ENCODE measurements around the gene CCL24. TPM values are rescaled to one million over a fixed set of nuclear protein-coding genes. Genes with fewer than 3 reads are reported as not detected.

CCL24 gene
- total RNA-seq, 1 donor from 2014 or later, result not detected

DNA sequence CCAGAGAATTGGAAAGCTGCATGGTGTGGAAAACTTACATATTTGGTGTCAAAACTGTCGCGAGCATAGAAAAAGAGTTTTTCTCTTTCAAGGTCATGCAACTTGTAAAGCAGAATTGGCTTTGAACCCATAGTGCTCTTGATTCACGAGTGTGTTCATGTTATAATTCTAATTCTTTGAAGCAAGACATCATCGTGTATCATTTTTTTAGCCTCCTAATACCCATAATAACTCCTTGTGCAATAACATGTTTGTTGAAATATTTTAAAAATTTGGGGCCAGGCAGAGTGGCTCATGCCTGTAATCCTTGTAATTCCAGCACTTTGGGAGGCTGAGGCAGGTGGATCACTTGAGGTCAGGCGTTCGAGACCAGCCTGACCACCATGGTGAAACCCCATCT is 4.2 kb downstream of the CCL24 start:
- Histone ChIP-seq H3K9me3 (replicated peaks) (peaks cover 33% of the 10 kb centered on the region), H3K27ac (replicated peaks) (no peak overlapping the region), H3K27me3 (ENCODE audit: low read depth) (no peaks in the 10 kb centered on the region), H3K4me3 (no peak overlapping the region), H3K36me3 (no peaks in the 10 kb centered on the region), H3K4me1 (no peaks in the 10 kb centered on the region)
- intact Hi-C loops (cut with micrococcal nuclease), result no loop called here
- TF ChIP-seq, protein P1, sequence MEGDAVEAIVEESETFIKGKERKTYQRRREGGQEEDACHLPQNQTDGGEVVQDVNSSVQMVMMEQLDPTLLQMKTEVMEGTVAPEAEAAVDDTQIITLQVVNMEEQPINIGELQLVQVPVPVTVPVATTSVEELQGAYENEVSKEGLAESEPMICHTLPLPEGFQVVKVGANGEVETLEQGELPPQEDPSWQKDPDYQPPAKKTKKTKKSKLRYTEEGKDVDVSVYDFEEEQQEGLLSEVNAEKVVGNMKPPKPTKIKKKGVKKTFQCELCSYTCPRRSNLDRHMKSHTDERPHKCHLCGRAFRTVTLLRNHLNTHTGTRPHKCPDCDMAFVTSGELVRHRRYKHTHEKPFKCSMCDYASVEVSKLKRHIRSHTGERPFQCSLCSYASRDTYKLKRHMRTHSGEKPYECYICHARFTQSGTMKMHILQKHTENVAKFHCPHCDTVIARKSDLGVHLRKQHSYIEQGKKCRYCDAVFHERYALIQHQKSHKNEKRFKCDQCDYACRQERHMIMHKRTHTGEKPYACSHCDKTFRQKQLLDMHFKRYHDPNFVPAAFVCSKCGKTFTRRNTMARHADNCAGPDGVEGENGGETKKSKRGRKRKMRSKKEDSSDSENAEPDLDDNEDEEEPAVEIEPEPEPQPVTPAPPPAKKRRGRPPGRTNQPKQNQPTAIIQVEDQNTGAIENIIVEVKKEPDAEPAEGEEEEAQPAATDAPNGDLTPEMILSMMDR (IDR thresholded peaks at IDR 0.05; ENCODE audit: borderline replicate concordance), result no peak
- no peak for DNase-seq

DNA sequence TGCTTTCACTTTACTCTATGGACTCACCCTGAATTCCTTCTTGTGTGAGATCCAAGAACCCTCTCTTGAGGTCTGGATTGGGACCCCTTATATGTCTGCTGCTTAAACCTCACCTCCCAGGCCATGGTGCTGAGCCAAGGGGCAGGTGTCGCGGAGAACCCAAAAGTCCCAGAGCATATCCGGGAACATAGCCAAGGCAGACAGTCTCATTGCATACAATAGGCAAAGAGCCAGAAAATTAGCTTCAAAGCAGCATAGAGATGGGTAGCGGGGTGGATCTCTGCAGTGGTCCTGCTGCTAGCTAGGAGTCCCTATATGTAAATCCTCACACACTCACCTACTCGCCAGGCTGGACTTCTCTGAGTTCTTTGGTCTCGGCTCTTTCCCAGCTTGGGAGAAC is 5.5 kb downstream of the CCL24 start:
- H3K9me3 ChIP-seq (replicated peaks), result peaks cover 33% of the 10 kb centered on the region
- H3K4me1 ChIP-seq, result no peaks in the 10 kb centered on the region
- no peak overlapping the region for H3K4me3 ChIP-seq
- no peak for DNase-seq
- intact Hi-C loops (cut with micrococcal nuclease), result no loop called here
- H3K36me3 ChIP-seq, result no peaks in the 10 kb centered on the region
- H3K27me3 ChIP-seq (ENCODE audit: low read depth), result no peaks in the 10 kb centered on the region
- H3K27ac ChIP-seq (replicated peaks), result no peak overlapping the region
- TF ChIP-seq, protein P1 (IDR thresholded peaks at IDR 0.05; ENCODE audit: borderline replicate concordance), result no peak

DNA sequence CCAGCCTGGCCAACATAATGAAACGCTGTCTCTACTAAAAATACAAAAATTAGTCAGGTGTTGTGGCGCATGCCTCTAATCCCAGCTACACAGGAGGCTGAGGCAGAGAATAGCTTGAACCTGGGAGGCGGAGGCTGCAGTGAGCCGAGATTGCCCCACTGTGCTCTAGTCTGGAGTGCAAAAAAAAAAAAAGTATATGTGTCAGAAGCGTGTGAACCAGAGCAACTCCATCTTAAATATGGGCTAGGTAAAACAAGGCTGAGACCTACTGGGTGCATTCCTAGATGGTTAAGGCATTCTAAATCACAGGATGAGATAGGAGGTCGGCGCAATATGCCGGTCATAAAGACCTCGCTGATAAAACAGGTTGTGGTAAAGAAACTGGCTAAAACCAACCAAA is 6.2 kb downstream of the CCL24 start:
- TF ChIP-seq, protein P1 (IDR thresholded peaks at IDR 0.05; ENCODE audit: borderline replicate concordance), result no peak
- H3K9me3 ChIP-seq (replicated peaks), result peaks cover 33% of the 10 kb centered on the region
- H3K4me3 ChIP-seq, result no peak overlapping the region
- intact Hi-C loops (cut with micrococcal nuclease), result no loop called here
- H3K36me3 ChIP-seq, result no peaks in the 10 kb centered on the region
- no peaks in the 10 kb centered on the region for H3K4me1 ChIP-seq
- H3K27ac ChIP-seq (replicated peaks), result no peak overlapping the region
- DNase-seq, result no peak
- no peaks in the 10 kb centered on the region for H3K27me3 ChIP-seq (ENCODE audit: low read depth)

DNA sequence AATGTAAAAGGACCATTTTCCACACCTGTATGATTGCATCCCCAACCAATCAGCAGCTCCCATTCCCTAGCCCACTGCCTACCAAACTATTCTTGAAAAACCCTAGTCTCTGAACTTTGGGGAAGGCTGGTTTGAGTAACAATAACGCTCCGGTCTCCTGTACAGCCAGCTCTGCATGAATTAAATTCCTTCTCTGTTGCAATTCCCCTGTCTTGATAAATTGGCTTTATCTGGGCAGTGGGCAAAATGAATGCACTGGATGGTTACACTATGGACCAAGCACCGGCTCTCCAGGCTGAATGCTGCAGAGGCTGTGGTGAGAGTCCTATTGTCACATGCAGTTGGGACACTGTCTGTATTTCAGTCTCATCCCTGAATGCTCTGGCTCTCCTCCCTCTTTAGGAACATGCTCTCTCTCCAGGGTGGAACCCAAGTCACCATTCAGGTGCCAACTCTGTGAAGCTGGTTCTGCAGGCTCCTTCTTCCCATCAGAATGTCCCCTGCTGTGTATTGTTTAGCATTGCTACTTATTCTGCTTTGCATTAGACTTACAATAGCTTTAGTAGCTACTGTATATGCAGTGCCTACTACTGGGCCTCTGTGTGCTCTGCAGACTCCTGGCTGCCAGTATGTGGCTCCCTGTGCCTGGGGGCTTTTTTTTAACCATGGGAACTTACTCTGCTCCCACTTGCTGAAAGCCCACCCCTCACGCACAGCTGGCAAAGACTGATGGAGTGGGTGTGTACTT is 6.9 kb downstream of the CCL24 start:
- peaks cover 33% of the 10 kb centered on the region for H3K9me3 ChIP-seq (replicated peaks)
- intact Hi-C loops (cut with micrococcal nuclease), result no loop called here
- no peaks in the 10 kb centered on the region for H3K27me3 ChIP-seq (ENCODE audit: low read depth)
- H3K36me3 ChIP-seq, result no peaks in the 10 kb centered on the region
- no peak overlapping the region for H3K4me3 ChIP-seq
- H3K27ac ChIP-seq (replicated peaks), result no peak overlapping the region
- DNase-seq, result no peak
- TF ChIP-seq, protein P1 (IDR thresholded peaks at IDR 0.05; ENCODE audit: borderline replicate concordance), result no peak
- no peaks in the 10 kb centered on the region for H3K4me1 ChIP-seq

DNA sequence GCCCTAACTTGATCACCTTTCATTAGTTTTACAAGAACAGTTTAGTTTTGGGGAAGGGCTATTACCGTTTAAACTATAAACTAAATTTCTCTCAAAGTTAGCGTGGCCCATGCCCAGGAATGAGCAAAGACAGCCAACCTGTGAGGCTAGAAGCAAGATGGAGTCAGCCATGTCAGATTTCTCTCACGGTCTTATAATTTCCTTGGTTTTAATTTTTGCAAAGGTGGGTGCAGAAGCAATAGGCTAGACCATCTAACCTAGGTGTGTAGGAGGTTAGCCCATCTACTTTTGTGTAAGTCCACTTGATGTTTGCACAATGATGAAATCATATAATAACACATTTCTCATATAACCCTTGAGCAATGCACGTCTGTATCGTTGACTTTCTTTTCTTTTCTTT is 8.9 kb downstream of the CCL24 start:
- no peaks in the 10 kb centered on the region for H3K4me1 ChIP-seq
- no peaks in the 10 kb centered on the region for H3K27me3 ChIP-seq (ENCODE audit: low read depth)
- no peak overlapping the region for H3K27ac ChIP-seq (replicated peaks)
- DNase-seq, result no peak
- TF ChIP-seq, protein P1 (IDR thresholded peaks at IDR 0.05; ENCODE audit: borderline replicate concordance), result no peak
- H3K9me3 ChIP-seq (replicated peaks), result peaks cover 33% of the 10 kb centered on the region
- intact Hi-C loops (cut with micrococcal nuclease), result no loop called here
- H3K4me3 ChIP-seq, result no peak overlapping the region
- no peaks in the 10 kb centered on the region for H3K36me3 ChIP-seq
